ENCODE measurements around the gene P2RY11. TPM values are rescaled to one million over a fixed set of nuclear protein-coding genes. Genes with fewer than 3 reads are reported as not detected.
A peak's percentile ranks its signal among the peaks of the same experiment; 100 is the strongest.

Gene P2RY11
- total RNA-seq, 2 experiments from 2014 or later = 11.9 to 43.3 TPM

GRCh38 chr19:10093295-10094186 is 18.0 kb upstream of the P2RY11 start:
- Histone ChIP-seq H3K4me1 (ENCODE audit: insufficient read depth, low read length, poor library complexity, severe bottlenecking) (peaks cover 33% of the 10 kb centered on the region), H3K36me3 (ENCODE audit: insufficient read depth, low read length) (peaks cover 9% of the 10 kb centered on the region), H3K4me3 (ENCODE audit: low read depth, low read length, poor library complexity, severe bottlenecking) (no peak overlapping the region), H2AFZ (ENCODE audit: low read length) (no peak overlapping the region), H3K79me2 (ENCODE audit: insufficient read depth, low read depth, low read length) (no peaks in the 10 kb centered on the region), H3K9me3 (ENCODE audit: low read length) (no peaks in the 10 kb centered on the region), H3K4me2 (ENCODE audit: low read length) (no peak overlapping the region), H4K20me1 (ENCODE audit: insufficient read depth, low read length) (no peaks in the 10 kb centered on the region), H3K27ac (ENCODE audit: low read depth, low read length, poor library complexity, severe bottlenecking) (no peak overlapping the region), H3K9me2 (ENCODE audit: insufficient read depth, low read length) (no peaks in the 10 kb centered on the region)
- DNase-seq (ENCODE audit: low spot score) = no peak
- CTCF ChIA-PET (ENCODE audit: unreplicated experiment) = no interaction called here
- BruUV-seq (replicated peaks) = no TSS peak
- POLR2A ChIA-PET = no interaction called here
- TF ChIP-seq CTCF (conservative IDR thresholded peaks at IDR 0.05; ENCODE audit: low read length) (no peak), EZH2phosphoT487 (IDR thresholded peaks at IDR 0.05; ENCODE audit: borderline replicate concordance, low read depth, low read length) (no peak)
- intact Hi-C loops (cut with micrococcal nuclease; ENCODE audit: unreplicated experiment) = no loop called here

- ChIA-PET POLR2A (interaction anchor here (0.6 to 1.5 kb wide), 3 partner anchors 10 to 147 kb away, joined by 3 to 9 read pairs (median 3); partner anchors contain the start of gene PPAN), CTCF (ENCODE audit: unreplicated experiment) (no interaction called here)
- Histone ChIP-seq H2AFZ (ENCODE audit: low read length) (peak overlapping the region; percentile 47), H3K79me2 (ENCODE audit: insufficient read depth, low read depth, low read length) (no peaks in the 10 kb centered on the region), H3K4me1 (ENCODE audit: insufficient read depth, low read length, poor library complexity, severe bottlenecking) (peaks cover 38% of the 10 kb centered on the region), H3K36me3 (ENCODE audit: insufficient read depth, low read length) (peaks cover 9% of the 10 kb centered on the region), H3K27ac (ENCODE audit: low read depth, low read length, poor library complexity, severe bottlenecking) (no peak overlapping the region), H4K20me1 (ENCODE audit: insufficient read depth, low read length) (no peaks in the 10 kb centered on the region), H3K4me2 (ENCODE audit: low read length) (peak overlapping the region; percentile 61; the same call in 1 of the 2 replicates), H3K4me3 (ENCODE audit: low read depth, low read length, poor library complexity, severe bottlenecking) (no peak overlapping the region), H3K9me3 (ENCODE audit: low read length) (no peaks in the 10 kb centered on the region), H3K9me2 (ENCODE audit: insufficient read depth, low read length) (no peaks in the 10 kb centered on the region)
- intact Hi-C loops (cut with micrococcal nuclease; ENCODE audit: unreplicated experiment) = no loop called here
- DNase-seq (ENCODE audit: low spot score) = no peak
- BruUV-seq (replicated peaks) = no TSS peak
- TF ChIP-seq EZH2phosphoT487 (IDR thresholded peaks at IDR 0.05; ENCODE audit: borderline replicate concordance, low read depth, low read length) = no peak
- TF ChIP-seq CTCF (conservative IDR thresholded peaks at IDR 0.05; ENCODE audit: low read length) = no peak
Measured at GRCh38 chr19:10095622-10095947, 15.9 kb upstream of the P2RY11 start.

Data from OCI-LY7 (cell line).